H1 (cell line): ENCODE results near the gene TPSD1. TPM values are rescaled to one million over a fixed set of nuclear protein-coding genes. Genes with fewer than 3 reads are reported as not detected.

Experiments
- CTCF ChIA-PET: fragments of 300-600 bp; sonication (Branson Sonifier 250); formaldehyde crosslinking; loops from one replicate; lab custom pipeline; 2021; ENCODE audit not compliant: partially characterized antibody; lab: Charles Lee
- POLR2A ChIA-PET: fragments of 300-600 bp; sonication (Branson Sonifier 250); formaldehyde crosslinking; loops from one replicate; lab custom pipeline; 2021; ENCODE audit warnings: inconsistent platforms; ENCODE audit not compliant: partially characterized antibody; lab: Charles Lee
- DNase-seq, 2 experiments: peaks; one replicate each; pipeline versions ENCODE4 v3.0.0 to v3.0.0-alpha.2; 2010 to 2022; ENCODE audit warnings: low spot score in 2 of 2, low read depth in 1 of 2, mixed read lengths in 1 of 2
- FAIRE-seq: peaks from 2 replicates; lab custom pipeline; 2011; peaks lifted over from hg19 to GRCh38; lab: Jason Lieb, UNC
- H2AFZ ChIP-seq: 2 replicates; pipeline ENCODE4 v1.8.1; 2012; ENCODE audit warnings: low read length, inconsistent platforms
- H2AK5ac ChIP-seq: 2 replicates; pipeline ENCODE4 v1.6.1; 2013; ENCODE audit warnings: low read depth, low read length
- H2BK120ac ChIP-seq: replicated peaks from 2 replicates; pipeline ENCODE3; 2013; ENCODE audit warnings: low read depth, low read length, inconsistent platforms
- H2BK12ac ChIP-seq: 2 replicates; pipeline ENCODE4 v1.6.1; 2013; ENCODE audit warnings: low read depth, low read length
- H2BK15ac ChIP-seq: 2 replicates; pipeline ENCODE4 v1.6.1; 2013; ENCODE audit warnings: low read length
- H2BK20ac ChIP-seq: 2 replicates; pipeline ENCODE4 v1.6.1; 2013; ENCODE audit warnings: low read length
- H2BK5ac ChIP-seq: 2 replicates; pipeline ENCODE4 v1.6.1; 2013; ENCODE audit warnings: low read depth, low read length
- H3K14ac ChIP-seq: 2 replicates; pipeline ENCODE4 v1.6.1; 2013; ENCODE audit warnings: inconsistent platforms; ENCODE audit not compliant: insufficient read length
- H3K18ac ChIP-seq: 2 replicates; pipeline ENCODE4 v1.6.1; 2013; ENCODE audit warnings: low read length; ENCODE audit errors: extremely low read depth
- H3K23ac ChIP-seq: 2 replicates; pipeline ENCODE4 v1.6.1; 2013; ENCODE audit warnings: inconsistent platforms; ENCODE audit not compliant: insufficient read length
- H3K23me2 ChIP-seq: 2 replicates; pipeline ENCODE4 v1.6.1; 2013; ENCODE audit warnings: low read depth, low read length
- H3K27ac ChIP-seq: 2 replicates; pipeline ENCODE4 v1.6.1; 2011; ENCODE audit warnings: low read depth, low read length, inconsistent platforms
- H3K27me3 ChIP-seq, 4 experiments: replicated peaks in 1 of 4; 1 replicate in 1 of 4; 2 replicates in 3 of 4; pipeline versions ENCODE4 v1.6.1 to v1.8.1; 2011 to 2013; ENCODE audit warnings: low read length in 3 of 4, mild to moderate bottlenecking in 3 of 4, inconsistent platforms in 2 of 4, mixed read lengths in 2 of 4, moderate library complexity in 1 of 4; ENCODE audit not compliant: control insufficient read depth in 3 of 4, insufficient read depth in 3 of 4; ENCODE audit errors: extremely low read depth in 1 of 4
- H3K36me3 ChIP-seq, 4 experiments: 2 replicates each; pipeline versions ENCODE4 v1.6.1 to v1.8.1; 2011 to 2013; ENCODE audit warnings: mild to moderate bottlenecking in 4 of 4, low read length in 3 of 4, moderate library complexity in 2 of 4, control low read depth in 1 of 4, inconsistent platforms in 1 of 4; ENCODE audit not compliant: insufficient read depth in 4 of 4, control insufficient read depth in 2 of 4
- H3K4ac ChIP-seq: replicated peaks from 2 replicates; pipeline ENCODE3; 2013; ENCODE audit warnings: low read length, low read depth, mixed read lengths, inconsistent platforms; ENCODE audit not compliant: insufficient read length
- H3K4me1 ChIP-seq, 4 experiments: replicated peaks in 1 of 4; 1 replicate in 1 of 4; 2 replicates in 3 of 4; pipeline versions ENCODE4 v1.6.1 to v1.8.1; 2011 to 2013; ENCODE audit warnings: low read length in 3 of 4, inconsistent platforms in 2 of 4, mixed read lengths in 1 of 4; ENCODE audit not compliant: insufficient read depth in 4 of 4, control insufficient read depth in 3 of 4
- H3K4me2 ChIP-seq, 2 experiments: 2 replicates each; pipeline versions ENCODE4 v1.6.1 to v1.8.1; 2011 to 2013; ENCODE audit warnings: low read depth in 2 of 2, low read length in 2 of 2, control low read depth in 1 of 2, inconsistent platforms in 1 of 2, mild to moderate bottlenecking in 1 of 2; ENCODE audit not compliant: insufficient read depth in 1 of 2
- H3K4me3 ChIP-seq, 4 experiments: fragments of 200-600, 300-600 bp in 1 of 4; sonication (generic), shearing (Covaris generic), sonication (Bioruptor Twin) in 1 of 4; 2 replicates each; pipeline versions ENCODE4 v1.5.1 to v1.8.1; 2011 to 2016; ENCODE audit warnings: low read length in 4 of 4, low read depth in 3 of 4, control low read depth in 2 of 4, inconsistent platforms in 2 of 4, mild to moderate bottlenecking in 2 of 4, mixed read lengths in 1 of 4, moderate library complexity in 1 of 4; ENCODE audit not compliant: insufficient read depth in 2 of 4; ENCODE audit errors: extremely low read depth in 1 of 4
- H3K56ac ChIP-seq: replicated peaks from 2 replicates; pipeline ENCODE3; 2013; ENCODE audit warnings: low read depth, mild to moderate bottlenecking, mixed read lengths, low read length, inconsistent platforms; ENCODE audit not compliant: insufficient read length
- H3K79me1 ChIP-seq: 2 replicates; pipeline ENCODE4 v1.6.1; 2013; ENCODE audit warnings: low read depth, low read length, control low read depth
- H3K79me2 ChIP-seq, 2 experiments: 2 replicates each; pipeline versions ENCODE4 v1.6.1 to v1.8.1; 2012 to 2013; ENCODE audit warnings: low read length in 2 of 2, mild to moderate bottlenecking in 2 of 2, inconsistent platforms in 1 of 2; ENCODE audit not compliant: insufficient read depth in 2 of 2, control insufficient read depth in 1 of 2
- H3K9ac ChIP-seq, 4 experiments: replicated peaks in 1 of 4; 1 replicate in 1 of 4; 2 replicates in 3 of 4; pipeline versions ENCODE4 v1.6.1 to v1.8.1; 2011 to 2013; ENCODE audit warnings: low read depth in 3 of 4, low read length in 3 of 4, control low read depth in 2 of 4, mild to moderate bottlenecking in 2 of 4, moderate library complexity in 2 of 4, inconsistent platforms in 1 of 4; ENCODE audit errors: extremely low read depth in 1 of 4
- H3K9me3 ChIP-seq, 2 experiments: 2 replicates each; pipeline versions ENCODE4 v1.6.1 to v1.8.1; 2012 to 2013; ENCODE audit warnings: mild to moderate bottlenecking in 2 of 2, moderate library complexity in 2 of 2, control low read depth in 1 of 2, inconsistent platforms in 1 of 2, low read depth in 1 of 2, low read length in 1 of 2, mixed read lengths in 1 of 2; ENCODE audit not compliant: insufficient read depth in 2 of 2
- H4K20me1 ChIP-seq, 2 experiments: replicated peaks in 1 of 2; 2 replicates each; pipeline versions ENCODE3 to v1.8.1; 2011 to 2013; ENCODE audit warnings: inconsistent platforms in 2 of 2, low read length in 2 of 2, mild to moderate bottlenecking in 1 of 2; ENCODE audit not compliant: insufficient read depth in 2 of 2, control insufficient read depth in 1 of 2
- H4K5ac ChIP-seq: 2 replicates; pipeline ENCODE4 v1.6.1; 2013; ENCODE audit warnings: low read length, low read depth, mixed read lengths, inconsistent platforms; ENCODE audit not compliant: insufficient read length
- H4K8ac ChIP-seq: 2 replicates; pipeline ENCODE4 v1.8.0; 2013; ENCODE audit warnings: mild to moderate bottlenecking, moderate library complexity, low read length, inconsistent platforms; ENCODE audit not compliant: insufficient read depth; ENCODE audit errors: extremely low read depth
- H4K91ac ChIP-seq: replicated peaks from 2 replicates; pipeline ENCODE3; 2013; ENCODE audit warnings: low read length, mixed read lengths, inconsistent platforms; ENCODE audit not compliant: insufficient read length
- ASH2L ChIP-seq: fragments of 200-600, 300-600 bp; sonication (generic); IDR thresholded peaks from one replicate; pipeline ENCODE4 v1.7.1; 2017; ENCODE audit warnings: low read length
- EP300 ChIP-seq, 2 experiments: IDR thresholded peaks; 1 replicate in 1 of 2; 2 replicates in 1 of 2; pipeline ENCODE4 v1.6.1; 2011 to 2012; ENCODE audit warnings: low read depth in 2 of 2, low read length in 2 of 2, mild to moderate bottlenecking in 2 of 2, borderline replicate concordance in 1 of 2, inconsistent platforms in 1 of 2, moderate library complexity in 1 of 2
- FOSL1 ChIP-seq: IDR thresholded peaks from 2 replicates; pipeline ENCODE4 v1.6.1; 2011; ENCODE audit warnings: mild to moderate bottlenecking, low read depth, low read length, moderate library complexity; ENCODE audit not compliant: insufficient read depth
- NANOG ChIP-seq: IDR thresholded peaks from 2 replicates; pipeline ENCODE4 v1.6.1; 2011; ENCODE audit warnings: low read length, low read depth, mild to moderate bottlenecking, inconsistent platforms; ENCODE audit not compliant: insufficient read depth, poor library complexity, severe bottlenecking
- POU5F1 ChIP-seq: IDR thresholded peaks from 2 replicates; pipeline ENCODE4 v1.6.1; 2011; ENCODE audit warnings: low read depth, mild to moderate bottlenecking, low read length, moderate library complexity
- RBBP5 ChIP-seq: IDR thresholded peaks from 2 replicates; pipeline ENCODE4 v1.7.1; 2012; ENCODE audit warnings: low read depth, mild to moderate bottlenecking, inconsistent platforms, low read length, moderate library complexity, borderline replicate concordance
- RFX5 ChIP-seq: IDR thresholded peaks from 2 replicates; pipeline ENCODE4 v1.6.1; 2011; ENCODE audit warnings: low read depth, low read length, improper control_type of control experiment, borderline replicate concordance
- SIX5 ChIP-seq: IDR thresholded peaks from 2 replicates; pipeline ENCODE4 v1.6.1; 2011; ENCODE audit warnings: mild to moderate bottlenecking, low read depth, low read length
- SRF ChIP-seq: IDR thresholded peaks from 2 replicates; pipeline ENCODE4 v1.6.1; 2011; ENCODE audit warnings: mild to moderate bottlenecking, low read depth, low read length, moderate library complexity
- TBP ChIP-seq: IDR thresholded peaks from 2 replicates; pipeline ENCODE4 v1.6.1; 2011; ENCODE audit warnings: low read depth, low read length, improper control_type of control experiment
- WGBS, 2 experiments: shearing (Covaris generic) in 1 of 2; methylation state at CpG; one replicate each; pipeline versions ENCODE4 v1.1.6 to v1.1.7; 2013 to 2015; ENCODE audit warnings: low lambda C conversion rate in 2 of 2, mixed read lengths in 2 of 2, inconsistent platforms in 1 of 2, low coverage in 1 of 2, missing lambda C conversion rate in 1 of 2; ENCODE audit not compliant: insufficient replicate concordance in 2 of 2, insufficient coverage in 1 of 2, insufficient read length in 1 of 2; ENCODE audit errors: extremely low coverage in 1 of 2, missing lambda C conversion rate in 1 of 2; 5-methylcytosine and 5-hydroxymethylcytosine counted together
- polyA plus RNA-seq, 7 experiments: library from polyadenylated mRNA; depleted of rRNA in 3 of 7; stranded (reverse) in 5 of 7; unstranded in 2 of 7; fragments of >200 nt in 5 of 7; fragments of 200-250 nt in 2 of 7; gene quantifications; 1 replicate in 5 of 7; 2 replicates in 1 of 7; 4 replicates in 1 of 7; pipeline versions ENCODE4 v1.2.1 to v1.2.3, GENCODE V29; 2011 to 2013; ENCODE audit warnings: missing spikeins in 2 of 7, mixed read lengths in 2 of 7
- total RNA-seq: library from RNA; stranded (reverse); fragmentation: NEBNext Ultra II Directional; extraction: Animal tissue kit (Norgen Biotek cat#: 25700); gene quantifications from 2 replicates; pipeline ENCODE4 v1.2.1, GENCODE V29; 2021

TPSD1 gene
- total and polyA plus RNA-seq, 2 of the 8 experiments (the other 6 are each of a cell fraction or from before 2014, with no cell fraction given) = 0.26 TPM; not detected in 1

GRCh38 chr16:1215574-1216295, 40.1 kb upstream of the TPSD1 start:
- no peak overlapping the region for H2BK5ac ChIP-seq
- 88% methylated on average over 20 of the region's 32 CpGs; no CpG with 5 or more reads in 1 of the 2 experiments for WGBS, 2 experiments
- H3K18ac ChIP-seq = no peak overlapping the region
- no peaks in the 10 kb centered on the region for H3K4me1 ChIP-seq
- no peak overlapping the region for H2BK12ac ChIP-seq
- no peak overlapping the region for H4K5ac ChIP-seq
- no peak overlapping the region for H2BK15ac ChIP-seq
- CTCF ChIA-PET = interaction anchor here (0.7 to 1.3 kb wide), 3 partner anchors 11 to 148 kb away, joined by 3 to 4 read pairs (median 4); no protein-coding TSS in a partner anchor
- POLR2A ChIA-PET = interaction anchor here (0.5 kb wide), 1 partner anchor 65 kb away, joined by 4 read pairs; no protein-coding TSS in a partner anchor
- H2AK5ac ChIP-seq = no peak overlapping the region
- no peak overlapping the region for H2AFZ ChIP-seq
- no peak overlapping the region for H3K56ac ChIP-seq
- no peak overlapping the region for H3K23ac ChIP-seq
- no peak overlapping the region for H2BK20ac ChIP-seq
- H3K23me2 ChIP-seq = no peaks in the 10 kb centered on the region
- H3K36me3 ChIP-seq = peaks cover 4 to 72% (median 11%) of the 10 kb centered on the region in 4 experiments; a peak in 6 of 8 replicates
- H4K20me1 ChIP-seq = peaks cover 0 to 4% of the 10 kb centered on the region in 2 experiments
- H4K8ac ChIP-seq = no peak overlapping the region
- no peak overlapping the region for H3K14ac ChIP-seq
- H3K79me1 ChIP-seq = no peaks in the 10 kb centered on the region
- no peak overlapping the region for H3K9ac ChIP-seq
- no peak overlapping the region for H3K4ac ChIP-seq
- DNase-seq = no peak
- TF ChIP-seq POU5F1 (no peak), TBP (no peak), EP300 (IDR thresholded peaks at IDR 0.05; ENCODE audit: borderline replicate concordance in 1 of 2, low read depth in 2 of 2, low read length in 2 of 2) (no peak), SIX5 (no peak), RBBP5 (no peak), SRF (no peak), NANOG (no peak), RFX5 (no peak), FOSL1 (no peak), ASH2L (no peak)
- no peaks in the 10 kb centered on the region for H3K79me2 ChIP-seq
- H3K27me3 ChIP-seq = no peaks in the 10 kb centered on the region
- H3K4me3 ChIP-seq = no peak overlapping the region
- no peak overlapping the region for H4K91ac ChIP-seq
- no peak for FAIRE-seq
- H3K4me2 ChIP-seq = no peak overlapping the region
- no peaks in the 10 kb centered on the region for H3K9me3 ChIP-seq
- H2BK120ac ChIP-seq = no peak overlapping the region
- H3K27ac ChIP-seq = no peak overlapping the region
